NCI-H748 (cell line): ENCODE measurements around the gene KIF6.
"Not testable (repeated sequence)": the region's sequence is repeated elsewhere in the genome, so short reads cannot be mapped to it uniquely, and the experiment has no call there.

Source experiments
- DNase-seq: peaks from one replicate; lab custom pipeline; 2025; ENCODE audit not compliant: unreplicated experiment; lab: John Stamatoyannopoulos, UW

The KIF6 gene

DNA sequence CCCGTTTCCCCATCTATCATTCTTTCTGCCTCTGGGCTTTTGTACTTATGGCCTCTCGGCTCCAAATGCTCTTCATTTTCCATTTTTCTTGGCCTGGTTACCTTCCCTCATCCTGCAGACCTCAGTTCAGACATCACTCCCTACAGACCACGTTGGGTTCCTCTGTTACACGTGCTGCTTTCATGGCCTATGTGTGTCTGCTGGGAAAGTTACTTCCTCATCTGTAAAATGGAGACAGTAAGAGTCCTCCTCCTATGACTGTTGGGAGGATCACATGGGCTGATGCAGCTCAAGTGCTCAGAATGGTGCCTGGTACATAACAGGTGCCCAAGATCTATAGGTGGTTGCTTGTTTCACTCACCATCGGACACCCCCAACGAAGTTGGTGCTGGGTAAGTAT is 424.5 kb downstream of the KIF6 start:
- DNase-seq: no peak

DNA sequence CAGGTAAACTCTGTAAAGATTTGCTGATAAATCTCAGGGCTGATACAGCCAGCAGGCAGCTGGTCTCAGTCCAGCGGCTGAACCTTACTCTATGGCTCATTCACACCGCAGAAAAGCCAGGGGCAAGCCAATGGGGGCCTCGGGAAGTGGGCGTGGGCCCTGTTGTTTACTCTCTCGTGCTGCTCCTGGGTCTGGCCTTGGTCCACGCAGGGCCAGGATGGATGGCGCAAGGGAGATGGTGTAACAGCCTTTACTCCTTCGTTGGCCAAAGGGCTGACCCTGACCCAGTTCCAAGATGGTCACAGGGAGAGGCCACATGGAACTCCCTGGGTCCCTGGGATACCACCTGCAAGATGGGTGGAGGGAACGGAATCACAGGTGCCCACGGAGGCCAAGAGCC is 427.1 kb downstream of the KIF6 start:
- no peak for DNase-seq

DNA sequence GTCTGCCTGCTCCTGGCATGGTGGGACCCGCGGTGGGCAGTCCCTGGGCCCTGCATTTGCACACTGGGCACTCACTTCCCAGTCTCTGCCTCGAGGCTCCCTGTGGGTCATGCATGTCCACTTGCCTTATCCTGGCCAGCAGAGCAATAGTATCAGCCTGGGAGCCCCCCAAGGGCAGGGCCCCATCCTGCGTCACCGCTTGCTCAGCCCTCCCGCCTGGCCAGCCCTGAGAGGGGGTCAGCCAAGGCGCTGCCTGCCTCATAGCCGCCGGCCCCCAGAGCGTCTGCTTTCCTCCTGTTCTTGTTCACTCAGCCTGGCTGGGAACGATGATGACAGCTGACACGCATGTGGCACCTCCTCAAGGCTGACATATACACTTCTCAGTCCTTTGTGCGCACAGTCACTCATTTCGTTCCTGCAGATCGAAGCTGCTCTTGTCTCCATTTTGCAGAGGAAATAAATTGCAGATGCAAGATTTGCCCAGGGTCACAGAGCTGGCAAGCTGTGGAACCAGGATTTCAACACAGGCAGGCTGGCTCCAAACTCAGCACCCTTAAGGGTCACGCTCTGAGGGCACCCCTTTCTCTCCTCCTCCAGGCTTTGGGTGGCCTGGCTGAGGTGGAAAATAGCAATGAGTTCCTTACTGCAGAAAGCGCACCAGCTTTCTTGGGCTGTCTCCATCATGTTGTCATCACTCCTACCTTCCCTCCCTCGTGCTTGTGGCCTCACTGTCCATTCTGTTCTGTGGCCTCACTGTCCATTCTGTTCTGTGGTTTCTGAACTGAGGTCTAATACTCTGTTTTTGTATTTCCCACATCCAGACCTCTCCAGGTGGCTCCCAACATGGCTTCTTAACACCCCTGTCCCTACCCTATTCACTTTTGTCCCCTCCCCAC is 428.2 kb downstream of the KIF6 start:
- DNase-seq: no peak

DNA sequence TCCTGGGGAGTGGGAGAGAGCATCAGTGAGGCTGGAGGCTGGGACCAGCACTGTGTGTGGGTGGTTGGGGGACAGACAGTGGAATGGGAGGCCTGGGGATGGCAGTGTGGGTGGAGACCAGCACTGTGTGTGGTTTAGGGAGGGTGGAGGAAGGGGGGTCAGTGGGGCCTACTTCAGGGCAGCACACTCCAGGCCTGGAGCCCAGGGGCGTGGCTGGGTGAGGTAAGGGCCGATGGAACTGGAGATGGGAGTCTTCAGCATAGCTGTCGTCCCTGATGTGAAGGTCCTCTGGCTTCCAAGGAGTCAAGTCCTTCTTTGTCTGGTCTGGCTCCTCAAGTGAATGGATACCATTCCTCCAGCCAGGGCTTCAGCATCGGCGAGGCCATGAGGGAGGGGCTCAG is 429.6 kb downstream of the KIF6 start:
- DNase-seq: no peak

DNA sequence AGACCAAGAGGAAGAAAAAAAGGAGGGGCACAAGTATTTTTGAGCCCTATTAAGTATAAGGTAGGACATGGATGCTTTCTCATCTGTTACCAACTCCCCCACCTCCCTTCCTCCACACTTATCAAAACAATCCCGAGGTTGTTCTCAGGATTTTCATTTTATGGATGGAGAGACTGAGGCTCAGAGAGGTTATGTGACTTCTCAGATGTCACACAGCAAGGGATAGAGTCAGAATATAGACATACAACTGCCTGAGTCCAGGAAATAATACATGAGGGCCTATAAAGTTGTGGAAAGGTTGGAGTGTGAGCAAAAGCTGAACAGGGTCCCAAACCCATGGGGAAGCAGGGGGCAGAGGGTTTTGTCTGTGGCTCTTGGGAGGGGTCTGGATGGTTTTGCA is 430.3 kb downstream of the KIF6 start:
- DNase-seq: no peak

DNA sequence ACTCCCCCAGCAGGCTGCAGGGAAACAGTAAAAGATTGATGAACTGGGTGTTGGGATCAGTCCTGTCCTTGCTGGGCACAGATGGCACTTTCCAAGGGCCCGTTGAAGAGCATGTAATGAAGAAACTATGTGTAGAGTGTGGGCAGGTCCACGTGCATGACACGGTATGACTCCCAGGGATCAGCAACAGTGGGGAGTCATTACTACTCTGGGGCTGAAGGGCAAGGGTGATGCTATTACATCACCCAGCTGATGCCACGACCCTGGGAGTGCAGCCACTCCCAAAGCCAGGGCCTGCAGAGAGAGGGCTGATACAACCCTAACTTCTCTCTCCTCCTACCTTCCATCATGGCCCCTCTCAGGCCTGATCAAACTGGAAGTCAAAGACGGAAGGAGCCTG is 431.1 kb downstream of the KIF6 start:
- no peak for DNase-seq

DNA sequence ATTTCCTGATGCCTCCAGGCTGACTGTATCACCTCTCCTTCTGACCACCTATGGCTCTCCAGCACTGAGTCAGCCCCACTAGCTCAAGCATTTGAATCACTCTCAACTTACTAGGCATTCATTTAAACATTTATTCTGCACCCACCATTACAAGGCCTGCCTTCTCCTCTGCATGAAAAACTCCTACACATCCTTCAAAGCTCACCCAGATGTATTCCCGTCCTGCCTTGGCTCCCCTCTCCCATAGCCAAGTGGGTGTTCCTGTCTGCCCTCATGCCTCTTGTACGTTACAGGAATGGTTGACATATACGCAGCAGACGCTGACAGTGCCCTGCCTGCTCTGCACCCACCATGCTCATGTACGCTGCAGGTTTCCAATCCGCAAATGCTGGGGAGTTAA is 432.6 kb downstream of the KIF6 start:
- DNase-seq: no peak

DNA sequence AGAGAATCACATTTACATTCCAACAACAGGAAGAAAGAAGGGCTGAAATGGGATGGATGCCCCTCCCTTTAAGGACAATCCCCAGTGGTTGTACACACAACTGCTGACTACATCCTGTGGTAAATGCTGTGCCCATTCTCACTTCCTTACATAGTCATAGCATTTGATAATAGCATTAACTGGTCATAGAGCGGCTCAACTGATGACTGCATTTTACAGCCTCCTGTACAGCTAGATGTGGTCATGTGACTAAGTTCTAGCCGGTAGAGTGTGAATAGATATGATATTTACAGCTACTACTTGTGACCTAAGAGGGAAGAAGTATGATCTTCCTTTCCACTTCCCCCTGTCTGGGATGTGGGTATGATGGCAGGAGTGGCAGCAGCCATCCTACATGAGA is 435.7 kb downstream of the KIF6 start:
- DNase-seq: no peak

DNA sequence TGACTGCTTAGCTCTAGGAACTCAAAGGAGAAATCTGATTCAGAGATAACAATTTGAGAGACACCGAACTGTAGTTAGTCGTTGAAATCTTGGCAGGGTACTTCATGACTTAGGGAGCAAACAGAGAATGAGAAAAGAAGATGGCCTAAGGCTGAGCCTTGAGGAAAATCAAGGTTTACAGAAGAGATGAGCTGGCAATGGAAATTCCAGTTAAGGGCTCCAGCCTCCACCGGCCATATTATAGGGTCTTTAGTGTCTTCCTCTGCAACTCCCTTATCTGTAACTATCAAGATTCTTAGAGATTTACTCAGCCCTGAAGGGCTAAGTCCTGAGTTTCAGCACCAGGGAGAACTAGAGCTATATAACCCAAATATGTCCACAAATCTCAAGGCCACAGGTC is 437.6 kb downstream of the KIF6 start:
- DNase-seq: no peak

DNA sequence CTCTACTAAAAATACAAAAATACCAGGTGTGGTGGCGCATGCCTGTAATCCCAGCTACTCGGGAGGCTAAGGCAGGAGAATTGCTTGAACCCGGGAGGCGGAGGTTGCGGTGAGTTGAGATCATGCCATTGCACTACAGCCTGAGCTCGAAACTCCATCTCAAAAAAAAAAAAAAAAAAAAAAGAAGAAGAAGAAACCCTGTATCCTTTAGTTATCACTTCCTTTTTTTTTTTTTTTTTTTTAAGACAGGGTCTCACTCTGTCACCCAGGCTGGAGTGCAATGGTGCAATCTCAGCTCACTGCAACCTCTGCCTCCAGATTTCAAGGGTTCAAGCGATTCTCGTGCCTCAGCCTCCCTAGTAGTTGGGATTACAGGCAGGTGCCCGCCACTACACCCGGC is 438.6 kb downstream of the KIF6 start:
- DNase-seq: not testable (repeated sequence)

DNA sequence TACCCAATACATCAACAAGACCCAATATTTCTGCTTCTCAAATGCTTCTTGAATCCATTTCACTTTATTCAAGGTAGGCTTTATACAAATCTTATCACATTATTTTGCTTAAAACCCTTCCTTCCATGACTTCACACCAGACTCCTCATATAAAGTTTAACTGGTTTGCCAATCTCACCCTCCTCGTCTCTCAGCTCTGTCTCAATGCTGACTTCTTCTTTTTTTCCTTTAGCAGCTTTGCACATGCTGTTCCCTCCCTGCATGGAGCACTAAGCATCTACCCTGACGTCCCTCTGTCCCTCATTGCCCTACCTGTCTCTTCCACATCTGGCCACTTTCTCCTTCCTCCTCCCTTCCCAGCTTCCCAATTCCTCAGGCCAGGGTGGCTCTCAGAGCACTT is 442.4 kb downstream of the KIF6 start:
- no peak for DNase-seq

DNA sequence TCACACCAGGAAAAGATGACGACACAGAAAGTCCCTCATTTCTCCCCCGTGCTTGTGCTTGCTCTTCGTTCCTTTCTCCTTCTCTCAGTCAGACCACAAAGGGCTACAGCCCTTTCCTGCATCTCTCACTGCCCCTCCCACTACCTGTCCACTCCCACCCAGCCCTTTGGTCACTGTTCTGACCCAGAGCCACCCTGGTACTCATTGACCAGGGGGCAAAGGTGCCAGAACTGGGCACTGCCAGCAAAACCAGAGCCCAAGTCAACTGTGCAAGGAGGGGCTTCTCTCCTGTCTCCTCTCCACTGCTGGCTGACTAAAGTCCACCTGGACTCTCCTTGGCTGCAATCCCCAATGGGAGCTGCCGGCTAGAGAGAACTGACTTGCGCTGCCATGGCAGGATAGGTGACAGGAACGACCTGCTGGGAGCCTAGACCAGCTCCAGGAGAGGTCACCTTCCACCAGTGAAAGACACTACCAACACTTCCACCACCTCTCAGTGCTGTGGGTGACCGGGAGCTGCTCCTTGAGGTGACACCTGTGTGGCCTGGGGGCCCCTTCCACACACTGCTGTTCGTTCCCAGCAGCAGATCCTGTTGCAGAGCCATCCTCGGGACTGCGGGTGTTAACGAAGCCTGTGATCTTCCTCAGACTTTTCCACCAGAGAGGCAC is 443.8 kb downstream of the KIF6 start:
- DNase-seq: no peak

DNA sequence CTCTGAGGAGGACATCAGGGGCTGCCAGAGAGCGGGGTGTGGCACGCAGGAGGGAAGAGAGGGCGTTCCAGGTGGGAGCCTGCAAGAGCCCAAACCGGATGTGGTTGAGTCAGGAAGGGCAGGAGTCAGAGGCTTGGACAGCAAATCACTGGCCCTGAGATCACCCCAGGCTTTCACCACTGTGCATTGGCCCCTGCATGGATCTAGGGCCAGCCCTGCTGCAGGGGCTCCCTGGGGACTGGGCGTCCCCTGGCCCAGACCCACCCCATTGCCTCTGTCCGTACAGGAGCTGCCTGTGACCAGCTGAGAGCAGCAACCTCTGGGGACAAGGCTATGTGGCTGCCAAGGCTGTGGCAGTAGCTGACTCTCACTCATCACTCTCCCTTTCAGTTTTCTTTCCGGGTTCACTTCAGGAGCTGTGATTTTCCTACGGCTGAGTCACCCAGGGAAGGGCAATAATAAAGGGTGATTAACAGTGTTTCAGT is 444.9 kb downstream of the KIF6 start:
- peak; percentile 41 for DNase-seq
